ENCODE measurements around the gene APOBEC3H. TPM values are rescaled to one million over a fixed set of nuclear protein-coding genes. Genes with fewer than 3 reads are reported as not detected.

Gene APOBEC3H
- total RNA-seq, 4 donors from 2014 or later = 0.39 TPM; not detected in 3

DNA sequence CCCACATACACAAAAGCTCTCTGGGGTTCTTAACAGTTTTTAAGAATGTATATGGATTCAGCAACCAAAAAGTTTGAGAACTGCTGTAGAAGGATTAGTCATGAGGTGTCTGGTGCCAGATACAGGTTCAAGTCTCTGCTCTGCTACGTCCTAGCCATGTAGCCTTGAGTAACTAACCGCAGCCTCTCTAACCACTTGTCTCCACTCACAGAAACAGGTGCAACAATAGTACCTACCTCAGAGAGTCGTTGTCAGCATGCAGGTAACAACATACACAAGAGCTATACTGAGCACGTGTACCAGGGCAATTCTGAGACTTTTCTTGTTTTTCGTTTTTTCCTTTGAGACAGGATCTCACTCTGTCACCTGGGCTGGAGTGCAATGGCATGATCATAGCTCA lies 28.6 kb downstream of the APOBEC3H start:
- WGBS = 86% methylated on average over 5 of the region's 5 CpGs
- H3K27me3 ChIP-seq = no peaks in the 10 kb centered on the region
- H3K27ac ChIP-seq (replicated peaks in 1 of 4) = no peak overlapping the region
- H3K4me3 ChIP-seq = no peak overlapping the region
- no peak for TF ChIP-seq POLR2AphosphoS5 (IDR thresholded peaks at IDR 0.05)
- TF ChIP-seq, protein P1, sequence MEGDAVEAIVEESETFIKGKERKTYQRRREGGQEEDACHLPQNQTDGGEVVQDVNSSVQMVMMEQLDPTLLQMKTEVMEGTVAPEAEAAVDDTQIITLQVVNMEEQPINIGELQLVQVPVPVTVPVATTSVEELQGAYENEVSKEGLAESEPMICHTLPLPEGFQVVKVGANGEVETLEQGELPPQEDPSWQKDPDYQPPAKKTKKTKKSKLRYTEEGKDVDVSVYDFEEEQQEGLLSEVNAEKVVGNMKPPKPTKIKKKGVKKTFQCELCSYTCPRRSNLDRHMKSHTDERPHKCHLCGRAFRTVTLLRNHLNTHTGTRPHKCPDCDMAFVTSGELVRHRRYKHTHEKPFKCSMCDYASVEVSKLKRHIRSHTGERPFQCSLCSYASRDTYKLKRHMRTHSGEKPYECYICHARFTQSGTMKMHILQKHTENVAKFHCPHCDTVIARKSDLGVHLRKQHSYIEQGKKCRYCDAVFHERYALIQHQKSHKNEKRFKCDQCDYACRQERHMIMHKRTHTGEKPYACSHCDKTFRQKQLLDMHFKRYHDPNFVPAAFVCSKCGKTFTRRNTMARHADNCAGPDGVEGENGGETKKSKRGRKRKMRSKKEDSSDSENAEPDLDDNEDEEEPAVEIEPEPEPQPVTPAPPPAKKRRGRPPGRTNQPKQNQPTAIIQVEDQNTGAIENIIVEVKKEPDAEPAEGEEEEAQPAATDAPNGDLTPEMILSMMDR (IDR thresholded peaks at IDR 0.05) = no peak
- no peak for TF ChIP-seq POLR2A (IDR thresholded peaks at IDR 0.05; ENCODE audit: low read depth)
- no peak for TF ChIP-seq EP300 (IDR thresholded peaks at IDR 0.05)
- peaks cover 4 to 16% (median 13%) of the 10 kb centered on the region in 4 donors for H3K4me1 ChIP-seq
- H3K36me3 ChIP-seq = peaks cover 0 to 20% (median 2%) of the 10 kb centered on the region in 4 donors
- DNase-seq (ENCODE audit: extremely low spot score) = no peak
- no peaks in the 10 kb centered on the region for H3K9me3 ChIP-seq
- intact Hi-C loops (cut with DNase I) = loop anchor here (10.0 kb wide), 1 partner anchor 351 kb away; no protein-coding TSS in a partner anchor

DNA sequence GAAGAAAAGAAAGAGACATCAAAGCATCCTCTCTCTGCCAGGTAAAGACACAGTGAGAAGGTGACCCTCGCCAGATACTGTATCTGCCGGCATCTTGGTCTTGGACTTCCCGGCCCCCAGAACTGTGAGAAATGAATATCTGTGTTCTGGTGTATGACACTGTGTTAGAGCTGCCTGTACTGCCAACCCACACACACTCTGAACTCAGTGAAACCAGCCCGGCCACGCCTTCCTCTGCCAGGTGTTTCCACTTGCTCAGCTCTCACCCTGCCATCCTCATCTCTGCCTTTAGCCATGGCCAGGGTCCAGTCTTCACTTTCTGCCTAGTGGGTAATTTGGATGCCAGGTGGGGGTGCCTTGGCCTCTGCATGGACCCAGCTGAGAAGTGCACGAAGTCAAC lies 31.5 kb downstream of the APOBEC3H start:
- TF ChIP-seq POLR2AphosphoS5 (IDR thresholded peaks at IDR 0.05) = peak in 1 of 2 donors; percentile 5
- TF ChIP-seq POLR2A (IDR thresholded peaks at IDR 0.05; ENCODE audit: low read depth) = no peak
- H3K4me3 ChIP-seq = no peak overlapping the region
- no peak for DNase-seq (ENCODE audit: extremely low spot score)
- H3K27me3 ChIP-seq = no peaks in the 10 kb centered on the region
- peaks cover 10 to 44% (median 18%) of the 10 kb centered on the region in 4 donors for H3K36me3 ChIP-seq
- no peaks in the 10 kb centered on the region for H3K9me3 ChIP-seq
- peaks cover 16 to 40% (median 30%) of the 10 kb centered on the region in 4 donors for H3K4me1 ChIP-seq
- no peak overlapping the region for H3K27ac ChIP-seq (replicated peaks in 1 of 4)
- 99% methylated on average over 6 of the region's 6 CpGs for WGBS
- intact Hi-C loops (cut with DNase I) = loop anchor here (10.0 kb wide), 1 partner anchor 354 kb away; no protein-coding TSS in a partner anchor

DNA sequence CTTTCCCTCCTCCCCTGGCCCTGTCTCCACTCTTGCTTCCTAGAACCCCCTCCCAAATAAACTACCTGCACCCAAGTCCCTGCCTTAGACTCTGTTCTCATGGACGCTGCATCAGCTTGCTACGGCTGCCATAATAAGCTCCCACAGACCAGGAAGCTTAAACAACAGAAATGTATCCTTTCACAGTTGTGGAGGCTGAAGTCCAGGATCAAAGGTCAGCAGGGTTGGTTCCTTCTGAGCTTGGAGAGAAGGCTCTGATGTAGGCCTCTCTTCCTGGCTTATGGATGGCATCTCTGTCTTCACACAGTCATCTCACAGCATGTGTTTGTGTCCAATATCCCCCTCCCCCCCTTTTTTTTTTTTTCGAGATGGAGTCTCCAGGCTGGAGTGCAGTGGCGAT lies 32.0 kb downstream of the APOBEC3H start:
- H3K36me3 ChIP-seq = peaks cover 15 to 49% (median 24%) of the 10 kb centered on the region in 4 donors
- 95% methylated on average over 3 of the region's 4 CpGs for WGBS
- no peaks in the 10 kb centered on the region for H3K9me3 ChIP-seq
- H3K4me3 ChIP-seq = no peak overlapping the region
- H3K27me3 ChIP-seq = no peaks in the 10 kb centered on the region
- peaks cover 16 to 40% (median 28%) of the 10 kb centered on the region in 4 donors for H3K4me1 ChIP-seq
- no peak for DNase-seq (ENCODE audit: extremely low spot score)
- intact Hi-C loops (cut with DNase I) = loop anchor here (10.0 kb wide), 1 partner anchor 354 kb away; no protein-coding TSS in a partner anchor
- H3K27ac ChIP-seq (replicated peaks in 1 of 4) = no peak overlapping the region
- TF ChIP-seq, protein P1 (IDR thresholded peaks at IDR 0.05) = no peak
- TF ChIP-seq EP300 (IDR thresholded peaks at IDR 0.05) = no peak
- no peak for TF ChIP-seq POLR2AphosphoS5 (IDR thresholded peaks at IDR 0.05)
- no peak for TF ChIP-seq POLR2A (IDR thresholded peaks at IDR 0.05; ENCODE audit: low read depth)

DNA sequence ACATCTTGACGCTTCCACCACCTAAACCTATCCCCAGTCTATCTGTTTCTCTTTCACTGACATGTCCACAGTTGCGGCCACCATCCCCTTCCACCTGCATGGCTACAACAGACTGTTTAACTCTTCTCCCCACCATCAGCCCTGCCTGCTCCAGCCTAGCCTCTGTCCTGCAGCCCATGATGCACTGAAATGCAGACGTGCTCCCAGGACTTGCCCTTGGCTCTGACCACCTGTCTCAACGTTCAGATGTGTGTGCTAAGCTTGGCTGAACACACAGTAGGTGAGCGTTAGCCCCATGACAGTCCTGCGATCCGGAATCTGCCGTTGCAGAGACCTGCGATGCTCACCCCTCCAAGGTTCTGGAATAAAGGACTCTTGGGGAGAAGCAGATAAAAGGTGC lies 32.7 kb downstream of the APOBEC3H start:
- TF ChIP-seq EP300 (IDR thresholded peaks at IDR 0.05) = no peak
- TF ChIP-seq POLR2AphosphoS5 (IDR thresholded peaks at IDR 0.05) = peak in 1 of 2 donors; percentile 5
- intact Hi-C loops (cut with DNase I) = loop anchor here (10.0 kb wide), 1 partner anchor 355 kb away; no protein-coding TSS in a partner anchor
- no peaks in the 10 kb centered on the region for H3K9me3 ChIP-seq
- WGBS = 94% methylated on average over 7 of the region's 9 CpGs
- peaks cover 16 to 41% (median 31%) of the 10 kb centered on the region in 4 donors for H3K4me1 ChIP-seq
- no peaks in the 10 kb centered on the region for H3K27me3 ChIP-seq
- no peak overlapping the region for H3K27ac ChIP-seq (replicated peaks in 1 of 4)
- H3K36me3 ChIP-seq = peaks cover 21 to 56% (median 28%) of the 10 kb centered on the region in 4 donors
- no peak for DNase-seq (ENCODE audit: extremely low spot score)
- H3K4me3 ChIP-seq = no peak overlapping the region

DNA sequence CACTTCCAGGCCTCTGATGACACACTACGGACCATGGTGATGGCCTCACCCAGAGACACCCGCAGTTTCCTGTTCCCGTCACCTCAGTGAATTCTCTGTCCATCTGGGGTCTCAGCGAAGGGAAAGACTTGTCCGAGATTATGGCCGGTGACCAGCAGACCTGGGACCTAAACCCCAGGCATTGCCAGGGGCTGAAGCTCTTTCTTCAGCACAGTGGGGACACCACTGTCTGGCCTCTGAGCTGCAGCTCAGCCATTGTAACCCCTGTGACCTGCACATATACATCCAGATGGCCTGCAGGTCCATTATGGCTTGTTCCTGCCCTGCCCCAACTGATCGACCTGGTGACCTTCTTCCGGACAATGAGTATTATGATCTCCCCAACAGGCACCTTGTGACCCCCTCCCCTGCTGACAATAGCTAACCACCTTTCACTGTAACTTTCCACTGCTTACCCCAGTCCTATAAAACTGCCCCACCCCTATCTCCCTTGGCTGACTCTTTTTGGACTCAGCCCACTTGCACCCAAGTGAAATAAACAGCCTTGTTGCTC lies 33.2 kb downstream of the APOBEC3H start:
- DNase-seq (ENCODE audit: extremely low spot score) = no peak
- H3K36me3 ChIP-seq = peaks cover 21 to 57% (median 28%) of the 10 kb centered on the region in 4 donors
- peaks cover 16 to 46% (median 36%) of the 10 kb centered on the region in 4 donors for H3K4me1 ChIP-seq
- H3K9me3 ChIP-seq = no peaks in the 10 kb centered on the region
- H3K4me3 ChIP-seq = no peak overlapping the region
- no peak overlapping the region for H3K27ac ChIP-seq (replicated peaks in 1 of 4)
- H3K27me3 ChIP-seq = no peaks in the 10 kb centered on the region
- intact Hi-C loops (cut with DNase I) = no loop called here
- TF ChIP-seq, protein P1 (IDR thresholded peaks at IDR 0.05) = no peak
- TF ChIP-seq POLR2AphosphoS5 (IDR thresholded peaks at IDR 0.05) = no peak
- no peak for TF ChIP-seq EP300 (IDR thresholded peaks at IDR 0.05)
- no peak for TF ChIP-seq POLR2A (IDR thresholded peaks at IDR 0.05; ENCODE audit: low read depth)
- 93% methylated on average over 8 of the region's 8 CpGs for WGBS

All from esophagus muscularis mucosa (tissue), 4 donors.